ENCODE results near the gene PSAT1. TPM values are rescaled to one million over a fixed set of nuclear protein-coding genes. Genes with fewer than 3 reads are reported as not detected.

The PSAT1 gene
- total and polyA plus RNA-seq, 3 donors from 2014 or later: 29.6 to 44.8 (median 39.9) TPM

GRCh38 chr9:78291240-78291925, 5.5 kb upstream of the PSAT1 start:
- peaks cover 3% of the 10 kb centered on the region for H3K4me1 ChIP-seq
- H3K27ac ChIP-seq: no peak overlapping the region
- no peaks in the 10 kb centered on the region for H3K36me3 ChIP-seq (ENCODE audit: low read depth, missing control alignments)
- no peak overlapping the region for H3K4me3 ChIP-seq
- no peak for DNase-seq
- TF ChIP-seq POLR2A (IDR thresholded peaks at IDR 0.05) (no peak), CTCF (IDR thresholded peaks at IDR 0.05) (no peak)
- intact Hi-C loops (cut with DNase I; ENCODE audit: low total_unique reads): no loop called here
- no peaks in the 10 kb centered on the region for H3K9me3 ChIP-seq
- WGBS, 2 donors: 84 to 91% methylated on average over 8 of the region's 8 CpGs
- no peaks in the 10 kb centered on the region for H3K27me3 ChIP-seq

GRCh38 chr9:78292026-78292425, 4.9 kb upstream of the PSAT1 start:
- Histone ChIP-seq H3K4me3 (no peak overlapping the region), H3K27me3 (no peaks in the 10 kb centered on the region), H3K27ac (no peak overlapping the region), H3K9me3 (no peaks in the 10 kb centered on the region), H3K4me1 (peaks cover 3% of the 10 kb centered on the region), H3K36me3 (ENCODE audit: low read depth, missing control alignments) (no peaks in the 10 kb centered on the region)
- intact Hi-C loops (cut with DNase I; ENCODE audit: low total_unique reads): no loop called here
- no peak for DNase-seq
- WGBS, 2 donors: 42 to 57% methylated on average over 6 of the region's 6 CpGs
- TF ChIP-seq CTCF (IDR thresholded peaks at IDR 0.05): no peak

GRCh38 chr9:78292716-78293497, 4.0 kb upstream of the PSAT1 start:
- Histone ChIP-seq H3K36me3 (ENCODE audit: low read depth, missing control alignments) (no peaks in the 10 kb centered on the region), H3K27me3 (no peaks in the 10 kb centered on the region), H3K4me3 (no peak overlapping the region), H3K4me1 (peaks cover 8% of the 10 kb centered on the region), H3K27ac (no peak overlapping the region), H3K9me3 (no peaks in the 10 kb centered on the region)
- intact Hi-C loops (cut with DNase I; ENCODE audit: low total_unique reads): no loop called here
- DNase-seq: no peak
- TF ChIP-seq POLR2A (IDR thresholded peaks at IDR 0.05) (no peak), CTCF (IDR thresholded peaks at IDR 0.05) (no peak)
- whole genome bisulfite sequencing, 2 donors: 90% methylated on average over 9 of the region's 9 CpGs

- Histone ChIP-seq H3K36me3 (ENCODE audit: low read depth, missing control alignments) (no peaks in the 10 kb centered on the region), H3K4me1 (peaks cover 10% of the 10 kb centered on the region), H3K27ac (no peak overlapping the region), H3K4me3 (no peak overlapping the region), H3K27me3 (no peaks in the 10 kb centered on the region), H3K9me3 (no peaks in the 10 kb centered on the region)
- TF ChIP-seq CTCF (IDR thresholded peaks at IDR 0.05) (no peak), POLR2A (IDR thresholded peaks at IDR 0.05) (no peak)
- 79 to 88% methylated on average over 5 of the region's 5 CpGs for whole genome bisulfite sequencing, 2 donors
- DNase-seq: no peak
- intact Hi-C loops (cut with DNase I; ENCODE audit: low total_unique reads): no loop called here
Observed at GRCh38 chr9:78294290-78295176, 2.4 kb upstream of the PSAT1 start.

All from testis (tissue), 3 donors.